Thymus (tissue), 11 donors: Measurements from ENCODE around the gene OR8G1. TPM values are rescaled to one million over a fixed set of nuclear protein-coding genes. Genes with fewer than 3 reads are reported as not detected.

ENCODE experiments used
- DNase-seq, 9 donors: peaks; one replicate each; pipeline ENCODE4 v3.0.0-alpha.2; 2013; ENCODE audit warnings: low spot score in 9 of 9, low read depth in 6 of 9, missing footprints in 1 of 9
- H3K27ac ChIP-seq, 2 donors: one replicate each; pipeline ENCODE4 v1.5.1; 2013; ENCODE audit warnings: control low read depth in 1 of 2, low read depth in 1 of 2, low read length in 1 of 2, mild to moderate bottlenecking in 1 of 2, moderate library complexity in 1 of 2
- H3K27me3 ChIP-seq, 2 donors: one replicate each; pipeline ENCODE4 v1.5.1; 2013; ENCODE audit warnings: low read length in 1 of 2; ENCODE audit not compliant: control insufficient read depth in 2 of 2, insufficient read depth in 1 of 2
- H3K36me3 ChIP-seq, 2 donors: one replicate each; pipeline ENCODE4 v1.5.1; 2013; ENCODE audit warnings: low read length in 1 of 2, mild to moderate bottlenecking in 1 of 2, moderate library complexity in 1 of 2; ENCODE audit not compliant: control insufficient read depth in 2 of 2, insufficient read depth in 2 of 2
- H3K4me1 ChIP-seq, 2 donors: one replicate each; pipeline ENCODE4 v1.5.1; 2013; ENCODE audit warnings: low read length in 2 of 2; ENCODE audit not compliant: control insufficient read depth in 2 of 2, insufficient read depth in 2 of 2
- H3K4me3 ChIP-seq, 2 donors: one replicate each; pipeline ENCODE4 v1.5.1; 2013; ENCODE audit warnings: low read length in 2 of 2, control low read depth in 1 of 2, mild to moderate bottlenecking in 1 of 2
- H3K9me3 ChIP-seq, 2 donors: one replicate each; pipeline ENCODE4 v1.5.1; 2013; ENCODE audit warnings: low read length in 1 of 2, mild to moderate bottlenecking in 1 of 2; ENCODE audit not compliant: control insufficient read depth in 2 of 2, insufficient read depth in 1 of 2
- WGBS: extraction: QIAGEN DNeasy Blood & Tissue Kit; methylation state at CpG from one replicate; pipeline ENCODE4 v1.1.7; 2013; 5-methylcytosine and 5-hydroxymethylcytosine counted together
- polyA plus RNA-seq: library from polyadenylated mRNA; stranded (reverse); fragments of 200-250 nt; gene quantifications from one replicate; pipeline ENCODE4 v1.2.3, GENCODE V29; 2013
- total RNA-seq: library from RNA; stranded (reverse); fragments of 120-200 nt; gene quantifications from one replicate; pipeline ENCODE4 v1.2.4, GENCODE V29; 2013
- donor health status: healthy.

The OR8G1 gene
- total and polyA plus RNA-seq, 2 donors: not detected

GRCh38 chr11:124276081-124276480 is 35.2 kb downstream of the OR8G1 start:
- Histone ChIP-seq H3K4me1 (no peaks in the 10 kb centered on the region), H3K9me3 (no peaks in the 10 kb centered on the region), H3K36me3 (no peaks in the 10 kb centered on the region), H3K4me3 (no peak overlapping the region), H3K27me3 (no peaks in the 10 kb centered on the region), H3K27ac (no peak overlapping the region)
- no peak for DNase-seq
- WGBS: 22% methylated on average over 1 of the region's 1 CpG

DNA sequence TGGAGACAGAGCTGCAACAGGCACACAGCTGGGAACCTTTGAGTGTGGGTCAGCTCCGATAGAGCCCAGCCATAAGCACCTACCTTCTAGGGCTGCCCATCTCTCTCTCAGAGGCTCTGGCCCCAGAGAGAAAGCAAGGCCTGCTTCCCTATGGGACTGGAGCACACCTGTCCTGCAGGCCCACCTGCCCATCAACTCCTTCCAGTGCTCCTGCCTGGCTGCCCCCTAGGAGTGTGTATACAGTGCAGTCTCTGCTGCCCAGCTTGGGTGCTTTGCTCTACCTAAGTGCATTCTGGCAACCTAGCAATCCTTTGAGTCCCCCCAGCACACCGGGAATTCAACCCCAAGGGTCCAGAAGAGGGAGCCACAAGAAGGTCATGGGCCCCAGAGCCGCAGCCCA is 36.3 kb downstream of the OR8G1 start:
- 96% methylated on average over 3 of the region's 3 CpGs for WGBS
- no peaks in the 10 kb centered on the region for H3K4me1 ChIP-seq
- no peak for DNase-seq
- H3K27me3 ChIP-seq: no peaks in the 10 kb centered on the region
- H3K27ac ChIP-seq: no peak overlapping the region
- no peak overlapping the region for H3K4me3 ChIP-seq
- H3K9me3 ChIP-seq: no peaks in the 10 kb centered on the region
- no peaks in the 10 kb centered on the region for H3K36me3 ChIP-seq

GRCh38 chr11:124277804-124278203 is 36.9 kb downstream of the OR8G1 start:
- H3K27ac ChIP-seq: no peak overlapping the region
- DNase-seq: no peak
- no peak overlapping the region for H3K4me3 ChIP-seq
- no peaks in the 10 kb centered on the region for H3K4me1 ChIP-seq
- no peaks in the 10 kb centered on the region for H3K27me3 ChIP-seq
- 72% methylated on average over 3 of the region's 3 CpGs for WGBS
- no peaks in the 10 kb centered on the region for H3K9me3 ChIP-seq
- H3K36me3 ChIP-seq: no peaks in the 10 kb centered on the region

GRCh38 chr11:124278261-124278660 is 37.4 kb downstream of the OR8G1 start:
- Histone ChIP-seq H3K27ac (no peak overlapping the region), H3K9me3 (no peaks in the 10 kb centered on the region), H3K36me3 (no peaks in the 10 kb centered on the region), H3K27me3 (no peaks in the 10 kb centered on the region), H3K4me1 (no peaks in the 10 kb centered on the region), H3K4me3 (no peak overlapping the region)
- 71% methylated on average over 2 of the region's 2 CpGs for WGBS
- no peak for DNase-seq

GRCh38 chr11:124285610-124286344 is 44.9 kb downstream of the OR8G1 start:
- DNase-seq: no peak
- WGBS: 40% methylated on average over 3 of the region's 3 CpGs

DNA sequence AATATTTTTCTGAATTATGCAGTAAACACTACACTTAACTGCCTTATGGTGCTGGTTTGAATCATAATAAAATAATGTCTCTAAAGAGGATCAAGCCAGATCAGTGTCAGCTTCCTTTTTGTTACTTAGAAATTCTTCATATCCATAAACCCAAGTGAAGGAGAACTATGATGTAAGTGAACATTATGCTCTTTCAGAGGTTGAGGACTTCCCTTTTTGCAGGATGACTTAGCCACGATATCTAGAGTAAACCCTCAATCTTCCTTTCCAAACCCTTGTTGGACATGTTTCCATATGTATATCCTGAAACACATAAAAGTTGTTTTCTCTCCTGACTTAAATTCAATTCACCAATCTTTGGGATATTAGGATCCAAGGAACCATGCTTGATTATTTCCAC is 53.8 kb downstream of the OR8G1 start:
- Histone ChIP-seq H3K4me3 (no peak overlapping the region), H3K36me3 (no peaks in the 10 kb centered on the region), H3K4me1 (no peaks in the 10 kb centered on the region), H3K9me3 (no peaks in the 10 kb centered on the region), H3K27ac (no peak overlapping the region), H3K27me3 (no peaks in the 10 kb centered on the region)
- WGBS: 14% methylated on average over 1 of the region's 1 CpG
- no peak for DNase-seq

More at GRCh38 chr11:124285610-124286344, 44.9 kb downstream of the OR8G1 start:
- H3K9me3 ChIP-seq: no peaks in the 10 kb centered on the region
- no peak overlapping the region for H3K4me3 ChIP-seq
- H3K36me3 ChIP-seq: no peaks in the 10 kb centered on the region
- no peaks in the 10 kb centered on the region for H3K27me3 ChIP-seq
- no peak overlapping the region for H3K27ac ChIP-seq
- H3K4me1 ChIP-seq: no peaks in the 10 kb centered on the region

GRCh38 chr11:124296016-124296415 is 55.1 kb downstream of the OR8G1 start:
- no peaks in the 10 kb centered on the region for H3K27me3 ChIP-seq
- no peaks in the 10 kb centered on the region for H3K9me3 ChIP-seq
- H3K27ac ChIP-seq: no peak overlapping the region
- no peaks in the 10 kb centered on the region for H3K36me3 ChIP-seq
- no peaks in the 10 kb centered on the region for H3K4me1 ChIP-seq
- DNase-seq: no peak
- H3K4me3 ChIP-seq: no peak overlapping the region

GRCh38 chr11:124297921-124298320 is 57.0 kb downstream of the OR8G1 start:
- no peak overlapping the region for H3K4me3 ChIP-seq
- 93% methylated on average over 4 of the region's 4 CpGs for WGBS
- H3K36me3 ChIP-seq: no peaks in the 10 kb centered on the region
- H3K27me3 ChIP-seq: no peaks in the 10 kb centered on the region
- H3K9me3 ChIP-seq: no peaks in the 10 kb centered on the region
- H3K27ac ChIP-seq: no peak overlapping the region
- H3K4me1 ChIP-seq: no peaks in the 10 kb centered on the region
- no peak for DNase-seq

- Histone ChIP-seq H3K4me1 (no peaks in the 10 kb centered on the region), H3K27ac (no peak overlapping the region), H3K9me3 (no peaks in the 10 kb centered on the region), H3K4me3 (no peak overlapping the region), H3K36me3 (no peaks in the 10 kb centered on the region), H3K27me3 (no peaks in the 10 kb centered on the region)
- no peak for DNase-seq
- WGBS: 93% methylated on average over 3 of the region's 3 CpGs
Measured at GRCh38 chr11:124301548-124301947, 60.7 kb downstream of the OR8G1 start.
